Karpas-422 (cell line): Measurements from ENCODE around the gene DCXR. TPM values are rescaled to one million over a fixed set of nuclear protein-coding genes. Genes with fewer than 3 reads are reported as not detected.

Experiments
- DNase-seq: peaks from one replicate; pipeline ENCODE4 v3.0.0-alpha.2; 2015
- H2AFZ ChIP-seq: fragments of 200-600 bp; sonication (generic); 2 replicates; pipeline ENCODE4 v1.6.1; 2014; ENCODE audit warnings: antibody characterized with exemption, low read length, mixed read lengths
- H3K27ac ChIP-seq: fragments of 200-600 bp; sonication (generic); 2 replicates; pipeline ENCODE4 v1.5.1; 2014; ENCODE audit warnings: mild to moderate bottlenecking, low read length, moderate library complexity
- H3K27me3 ChIP-seq: fragments of 200-600 bp; sonication (generic); 2 replicates; pipeline ENCODE4 v1.6.1; 2014; ENCODE audit warnings: low read length, mixed read lengths
- H3K36me3 ChIP-seq: fragments of 200-600 bp; sonication (generic); 2 replicates; pipeline ENCODE4 v1.6.1; 2014; ENCODE audit warnings: low read length, mixed read lengths; ENCODE audit not compliant: insufficient read depth
- H3K4me1 ChIP-seq: fragments of 200-600 bp; sonication (generic); 2 replicates; pipeline ENCODE4 v1.6.1; 2014; ENCODE audit warnings: mild to moderate bottlenecking, low read length, mixed read lengths
- H3K4me2 ChIP-seq: fragments of 200-600 bp; sonication (generic); 2 replicates; pipeline ENCODE4 v1.6.1; 2014; ENCODE audit warnings: low read length, low read depth, mild to moderate bottlenecking; ENCODE audit not compliant: poor library complexity, severe bottlenecking
- H3K4me3 ChIP-seq: fragments of 200-600 bp; sonication (generic); 2 replicates; pipeline ENCODE4 v1.5.1; 2014; ENCODE audit warnings: mild to moderate bottlenecking, antibody characterized with exemption, low read length, mixed read lengths
- H3K79me2 ChIP-seq: fragments of 200-600 bp; sonication (generic); 2 replicates; pipeline ENCODE4 v1.6.1; 2014; ENCODE audit warnings: mild to moderate bottlenecking, low read length, mixed read lengths
- H3K9ac ChIP-seq: fragments of 200-600 bp; sonication (generic); 2 replicates; pipeline ENCODE4 v1.6.0; 2014; ENCODE audit warnings: low read length
- H3K9me2 ChIP-seq: fragments of 200-600 bp; sonication (generic), shearing (Covaris generic); replicated peaks from 2 replicates; pipeline ENCODE4 v1.6.0; 2014; ENCODE audit warnings: mild to moderate bottlenecking, low read length, moderate library complexity; ENCODE audit not compliant: insufficient read depth
- H3K9me3 ChIP-seq: fragments of 300-700, 200-600 bp; sonication (generic); 2 replicates; pipeline ENCODE4 v1.6.1; 2014; ENCODE audit warnings: low read length, mixed read lengths
- H4K20me1 ChIP-seq: fragments of 200-600 bp; sonication (generic); 2 replicates; pipeline ENCODE4 v1.6.1; 2014; ENCODE audit warnings: mild to moderate bottlenecking, antibody characterized with exemption, low read length, low read depth; ENCODE audit not compliant: insufficient read depth
- total RNA-seq: library from RNA; depleted of rRNA; stranded (reverse); fragments of >200 nt; shearing (Covaris generic); gene quantifications from 2 replicates; pipeline ENCODE4 v1.2.3, GENCODE V29; 2014; ENCODE audit warnings: low replicate concordance

The DCXR gene
- total RNA-seq, 1 experiment from 2014 or later, result 103 TPM

GRCh38 chr17:82021900-82022309 lies 15.6 kb downstream of the DCXR start:
- peaks cover 3% of the 10 kb centered on the region; the same call in 1 of the 2 replicates for H4K20me1 ChIP-seq
- no peaks in the 10 kb centered on the region for H3K9me2 ChIP-seq
- H3K4me2 ChIP-seq, result peak overlapping the region; percentile 96
- DNase-seq, result peak; percentile 59
- H3K36me3 ChIP-seq, result no peaks in the 10 kb centered on the region
- H3K79me2 ChIP-seq, result peaks cover 26% of the 10 kb centered on the region
- H3K4me1 ChIP-seq, result peaks cover 30% of the 10 kb centered on the region
- H3K27ac ChIP-seq, result peak overlapping the region; percentile 61
- no peaks in the 10 kb centered on the region for H3K9me3 ChIP-seq
- no peaks in the 10 kb centered on the region for H3K27me3 ChIP-seq
- peak overlapping the region; percentile 97 for H3K9ac ChIP-seq
- peak overlapping the region; percentile 98 for H3K4me3 ChIP-seq
- H2AFZ ChIP-seq, result no peak overlapping the region

DNA sequence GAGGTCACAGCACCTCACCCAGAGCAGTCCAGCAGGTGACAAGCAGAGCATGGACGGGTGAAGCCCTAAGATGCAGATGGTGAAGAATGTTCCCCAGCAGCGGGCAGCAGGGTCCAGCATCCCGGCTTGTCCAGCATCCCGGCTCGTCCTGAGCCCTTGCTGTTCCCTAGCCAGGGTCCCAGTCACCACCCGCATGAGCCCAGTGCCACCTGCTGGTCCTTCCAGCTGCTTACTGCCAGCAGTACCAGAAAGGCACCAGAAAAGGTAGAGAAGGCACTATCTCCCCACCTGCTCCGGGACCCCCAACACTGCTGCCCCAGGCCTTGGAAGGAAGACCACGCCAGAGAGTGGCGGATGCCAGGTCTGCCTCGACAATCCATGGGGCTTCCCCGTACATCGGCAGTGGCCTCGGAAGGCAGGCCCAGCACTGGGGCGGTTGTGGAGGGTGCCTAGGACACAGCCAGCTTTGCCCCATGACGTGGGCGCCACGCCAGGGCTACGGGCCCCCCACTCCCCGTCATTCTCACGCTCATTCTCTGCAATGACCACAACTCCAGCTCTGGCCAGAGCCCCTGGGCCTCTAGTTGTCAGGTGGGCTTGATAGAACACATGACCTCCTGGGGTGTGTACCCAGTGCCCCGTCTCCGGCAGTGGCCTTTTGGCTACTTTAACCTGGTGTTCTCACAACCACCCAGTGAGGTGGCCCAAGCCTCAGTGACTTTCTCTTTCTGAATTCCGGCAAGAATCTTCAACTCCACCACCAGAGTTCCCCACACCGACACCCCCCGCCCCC lies 16.2 kb downstream of the DCXR start:
- no peaks in the 10 kb centered on the region for H3K36me3 ChIP-seq
- peak overlapping the region; percentile 96 for H3K4me2 ChIP-seq
- peaks cover 26% of the 10 kb centered on the region for H3K79me2 ChIP-seq
- H2AFZ ChIP-seq, result no peak overlapping the region
- H3K9ac ChIP-seq, result peak overlapping the region; percentile 97
- no peaks in the 10 kb centered on the region for H3K9me2 ChIP-seq
- H4K20me1 ChIP-seq, result peaks cover 3% of the 10 kb centered on the region; the same call in 1 of the 2 replicates
- H3K4me3 ChIP-seq, result peak overlapping the region; percentile 98
- no peaks in the 10 kb centered on the region for H3K27me3 ChIP-seq
- peak overlapping the region; percentile 61 for H3K27ac ChIP-seq
- peaks cover 30% of the 10 kb centered on the region for H3K4me1 ChIP-seq
- DNase-seq, result peak; percentile 82
- H3K9me3 ChIP-seq, result no peaks in the 10 kb centered on the region

DNA sequence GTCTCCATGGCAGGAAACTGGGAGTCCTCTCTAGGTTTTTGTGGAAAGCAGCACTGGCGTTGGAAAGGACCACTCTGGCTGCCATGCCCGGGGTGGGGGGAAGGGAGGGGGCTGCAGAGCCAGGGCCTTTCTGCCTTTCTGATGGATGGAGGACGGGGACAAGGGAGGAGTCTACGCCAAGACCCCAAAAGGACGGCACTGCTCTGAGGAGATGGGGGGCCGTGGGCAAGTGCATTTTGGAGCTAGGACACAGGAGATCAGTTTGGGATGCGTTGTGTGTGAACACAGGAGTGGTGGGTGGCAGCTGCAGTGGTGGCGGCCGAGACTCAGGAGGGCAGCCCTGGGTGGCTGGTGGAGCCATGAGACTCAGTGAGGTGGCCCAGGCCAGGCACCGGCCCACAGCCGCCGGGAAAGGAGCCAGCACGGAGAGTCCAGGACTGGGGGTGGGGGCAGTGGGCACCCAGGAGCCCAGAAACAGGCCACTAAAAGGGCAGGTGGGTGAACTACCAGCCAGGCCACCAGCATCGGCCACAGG lies 16.9 kb downstream of the DCXR start:
- Histone ChIP-seq H3K27ac (no peak overlapping the region), H3K36me3 (no peaks in the 10 kb centered on the region), H3K27me3 (no peaks in the 10 kb centered on the region), H2AFZ (no peak overlapping the region), H3K79me2 (peaks cover 26% of the 10 kb centered on the region), H3K4me3 (peak overlapping the region; percentile 98; the same call in 1 of the 2 replicates), H3K9me3 (no peaks in the 10 kb centered on the region), H3K9me2 (no peaks in the 10 kb centered on the region), H3K4me2 (peak overlapping the region; percentile 96), H3K9ac (peak overlapping the region; percentile 97), H3K4me1 (peaks cover 30% of the 10 kb centered on the region), H4K20me1 (peaks cover 3% of the 10 kb centered on the region; the same call in 1 of the 2 replicates)
- DNase-seq, result no peak

DNA sequence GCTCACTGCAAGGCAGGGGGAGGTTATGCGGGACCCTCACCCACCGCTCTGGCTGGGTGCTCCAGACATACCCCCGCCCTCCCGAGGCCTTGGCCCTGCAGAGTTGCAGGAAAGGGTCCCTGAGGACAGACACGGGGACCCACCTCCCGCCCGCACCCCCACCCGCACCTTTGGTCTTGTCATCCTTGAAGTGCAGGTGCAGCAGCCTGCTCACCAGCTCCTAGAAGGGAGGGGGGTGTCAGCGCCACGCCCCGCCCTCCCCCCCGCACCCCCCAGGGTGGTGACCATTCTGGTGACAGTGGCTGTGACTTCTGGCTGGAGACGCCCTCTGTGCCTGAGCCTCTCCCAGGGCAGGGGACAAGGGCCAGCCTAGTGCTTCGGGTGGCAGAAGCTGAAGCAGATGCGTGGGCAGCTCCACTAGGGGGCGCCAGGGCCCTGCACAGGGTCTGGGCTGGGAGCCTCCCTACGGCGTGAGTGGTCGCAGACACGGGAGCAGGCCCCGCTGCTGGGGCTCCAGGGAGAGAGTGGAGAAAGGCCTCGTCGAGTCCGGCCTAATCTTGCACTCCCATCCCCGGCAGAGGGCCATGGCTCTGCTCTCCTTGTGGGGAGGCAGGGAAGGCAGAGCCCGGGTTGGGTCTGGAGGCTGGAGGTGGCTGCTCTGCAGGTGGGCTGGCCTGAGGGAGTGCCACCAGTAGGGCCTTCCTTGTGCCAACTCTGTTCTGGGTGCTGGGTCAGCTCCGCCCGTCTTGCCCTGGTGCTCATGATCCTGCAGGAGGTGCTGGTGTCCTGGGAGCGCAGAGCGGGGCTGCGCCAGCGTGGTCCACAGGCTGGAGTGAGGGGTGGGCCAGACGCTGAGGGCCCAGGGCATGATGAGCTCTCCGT lies 17.6 kb downstream of the DCXR start:
- Histone ChIP-seq H3K9me2 (no peaks in the 10 kb centered on the region), H3K4me1 (peaks cover 30% of the 10 kb centered on the region), H3K27me3 (no peaks in the 10 kb centered on the region), H3K9ac (no peak overlapping the region), H3K4me2 (no peak overlapping the region), H4K20me1 (peaks cover 3% of the 10 kb centered on the region; the same call in 1 of the 2 replicates), H3K4me3 (no peak overlapping the region), H2AFZ (no peak overlapping the region), H3K27ac (no peak overlapping the region), H3K79me2 (peaks cover 26% of the 10 kb centered on the region), H3K9me3 (no peaks in the 10 kb centered on the region), H3K36me3 (no peaks in the 10 kb centered on the region)
- DNase-seq, result peak; percentile 90

GRCh38 chr17:82018989-82019689 lies 18.4 kb downstream of the DCXR start:
- Histone ChIP-seq H3K9me2 (no peaks in the 10 kb centered on the region), H3K36me3 (no peaks in the 10 kb centered on the region), H3K4me2 (no peak overlapping the region), H3K27me3 (no peaks in the 10 kb centered on the region), H3K9me3 (no peaks in the 10 kb centered on the region), H3K4me1 (peaks cover 25% of the 10 kb centered on the region), H3K27ac (no peak overlapping the region), H3K9ac (no peak overlapping the region), H3K79me2 (peaks cover 22% of the 10 kb centered on the region), H2AFZ (no peak overlapping the region), H4K20me1 (peaks cover 3% of the 10 kb centered on the region; the same call in 1 of the 2 replicates), H3K4me3 (no peak overlapping the region)
- no peak for DNase-seq

DNA sequence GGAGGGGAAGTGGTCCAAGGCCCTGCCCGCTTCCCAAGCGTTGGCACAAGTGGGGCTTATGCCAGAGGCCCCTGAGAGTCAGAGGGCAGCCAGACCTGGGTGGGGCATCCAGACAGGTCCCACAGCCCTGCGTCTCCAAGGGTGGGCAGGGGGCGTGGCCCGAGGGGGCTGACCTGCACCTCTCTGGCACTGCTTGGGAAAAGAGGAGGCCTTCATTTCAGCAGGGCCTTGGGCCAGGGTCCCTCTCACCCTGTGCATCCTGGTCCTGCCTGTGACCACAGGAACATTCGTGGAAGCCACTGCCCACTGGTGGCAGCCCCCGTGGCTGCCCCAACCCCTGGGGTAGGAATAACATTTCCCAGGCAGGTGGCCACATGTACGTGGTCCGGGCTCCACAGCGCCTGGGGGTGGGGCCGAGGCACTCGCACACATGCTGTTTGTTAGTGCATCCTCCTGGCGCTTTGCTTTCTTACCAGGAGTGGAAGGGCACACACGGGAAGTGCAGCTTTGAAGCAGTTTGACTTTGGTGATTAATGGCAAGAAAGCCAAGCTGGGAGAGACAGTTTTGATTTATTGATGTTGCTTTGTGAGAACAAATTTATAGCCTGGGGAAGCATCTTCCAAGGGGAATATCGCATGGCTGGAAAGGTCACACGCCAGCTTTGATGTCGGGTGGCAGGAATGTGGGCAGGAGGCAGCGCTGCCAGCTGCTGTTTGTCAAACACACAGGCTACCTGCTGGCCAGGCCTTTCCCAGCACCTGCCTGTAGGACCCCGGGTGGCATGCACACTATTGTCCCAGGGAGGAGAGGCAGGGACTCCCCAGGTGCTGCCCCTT lies 19.1 kb downstream of the DCXR start:
- Histone ChIP-seq H3K79me2 (peaks cover 15% of the 10 kb centered on the region), H4K20me1 (peaks cover 3% of the 10 kb centered on the region; the same call in 1 of the 2 replicates), H3K4me3 (no peak overlapping the region), H3K4me1 (peaks cover 19% of the 10 kb centered on the region), H3K4me2 (no peak overlapping the region), H3K27me3 (no peaks in the 10 kb centered on the region), H3K9me3 (no peaks in the 10 kb centered on the region), H2AFZ (no peak overlapping the region), H3K36me3 (no peaks in the 10 kb centered on the region), H3K27ac (no peak overlapping the region), H3K9me2 (no peaks in the 10 kb centered on the region), H3K9ac (no peak overlapping the region)
- no peak for DNase-seq

GRCh38 chr17:82017612-82018151 lies 19.8 kb downstream of the DCXR start:
- H3K9me2 ChIP-seq, result no peaks in the 10 kb centered on the region
- H3K4me1 ChIP-seq, result peaks cover 19% of the 10 kb centered on the region
- no peak overlapping the region for H3K9ac ChIP-seq
- H3K27me3 ChIP-seq, result no peaks in the 10 kb centered on the region
- no peaks in the 10 kb centered on the region for H3K9me3 ChIP-seq
- no peak overlapping the region for H3K27ac ChIP-seq
- H3K36me3 ChIP-seq, result no peaks in the 10 kb centered on the region
- peaks cover 3% of the 10 kb centered on the region; the same call in 1 of the 2 replicates for H4K20me1 ChIP-seq
- H2AFZ ChIP-seq, result no peak overlapping the region
- DNase-seq, result no peak
- no peak overlapping the region for H3K4me3 ChIP-seq
- no peak overlapping the region for H3K4me2 ChIP-seq
- H3K79me2 ChIP-seq, result peaks cover 15% of the 10 kb centered on the region
